ENCODE data around the gene ITPR1. TPM values are rescaled to one million over a fixed set of nuclear protein-coding genes. Genes with fewer than 3 reads are reported as not detected.

Gene ITPR1
- total and polyA plus RNA-seq, 2 experiments from 2014 or later = 17.6 to 28.8 TPM

DNA sequence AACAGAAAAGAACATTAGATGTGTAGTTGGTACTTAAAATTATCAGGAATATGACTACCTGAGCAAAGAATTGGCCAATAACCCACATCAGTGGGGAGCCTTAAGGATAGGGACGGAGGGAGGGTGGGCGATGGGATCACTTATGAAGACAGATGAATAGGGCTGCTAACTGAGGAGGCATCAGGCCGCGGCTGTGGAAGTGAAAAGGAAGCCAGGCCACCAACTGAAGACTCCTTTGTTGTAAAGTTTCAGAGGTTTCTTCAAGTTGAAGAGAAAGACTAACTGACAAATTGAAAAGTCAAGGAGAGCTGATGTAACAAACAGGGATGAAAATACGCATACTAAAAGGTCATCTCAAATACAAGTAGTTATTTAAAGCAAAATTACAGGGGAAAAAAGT is 350.5 kb downstream of the ITPR1 start:
- Histone ChIP-seq H3K4me1 (ENCODE audit: low read depth) (peaks cover 9% of the 10 kb centered on the region), H3K36me3 (no peaks in the 10 kb centered on the region), H3K9me3 (ENCODE audit: low read depth) (no peaks in the 10 kb centered on the region), H3K27ac (no peak overlapping the region), H3K27me3 (no peaks in the 10 kb centered on the region), H3K4me3 (no peak overlapping the region)
- TF ChIP-seq, protein P1, sequence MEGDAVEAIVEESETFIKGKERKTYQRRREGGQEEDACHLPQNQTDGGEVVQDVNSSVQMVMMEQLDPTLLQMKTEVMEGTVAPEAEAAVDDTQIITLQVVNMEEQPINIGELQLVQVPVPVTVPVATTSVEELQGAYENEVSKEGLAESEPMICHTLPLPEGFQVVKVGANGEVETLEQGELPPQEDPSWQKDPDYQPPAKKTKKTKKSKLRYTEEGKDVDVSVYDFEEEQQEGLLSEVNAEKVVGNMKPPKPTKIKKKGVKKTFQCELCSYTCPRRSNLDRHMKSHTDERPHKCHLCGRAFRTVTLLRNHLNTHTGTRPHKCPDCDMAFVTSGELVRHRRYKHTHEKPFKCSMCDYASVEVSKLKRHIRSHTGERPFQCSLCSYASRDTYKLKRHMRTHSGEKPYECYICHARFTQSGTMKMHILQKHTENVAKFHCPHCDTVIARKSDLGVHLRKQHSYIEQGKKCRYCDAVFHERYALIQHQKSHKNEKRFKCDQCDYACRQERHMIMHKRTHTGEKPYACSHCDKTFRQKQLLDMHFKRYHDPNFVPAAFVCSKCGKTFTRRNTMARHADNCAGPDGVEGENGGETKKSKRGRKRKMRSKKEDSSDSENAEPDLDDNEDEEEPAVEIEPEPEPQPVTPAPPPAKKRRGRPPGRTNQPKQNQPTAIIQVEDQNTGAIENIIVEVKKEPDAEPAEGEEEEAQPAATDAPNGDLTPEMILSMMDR (IDR thresholded peaks at IDR 0.05; ENCODE audit: low read depth, low read length) = no peak
- no peak for DNase-seq (ENCODE audit: low read depth in 1 of 2, low spot score in 1 of 2)

- Histone ChIP-seq H3K9me3 (ENCODE audit: low read depth) (no peaks in the 10 kb centered on the region), H3K27me3 (no peaks in the 10 kb centered on the region), H3K36me3 (no peaks in the 10 kb centered on the region), H3K4me3 (no peak overlapping the region), H3K4me1 (ENCODE audit: low read depth) (peaks cover 16% of the 10 kb centered on the region), H3K27ac (no peak overlapping the region)
- no peak for DNase-seq (ENCODE audit: low read depth in 1 of 2, low spot score in 1 of 2)
- TF ChIP-seq, protein P1 (IDR thresholded peaks at IDR 0.05; ENCODE audit: low read depth, low read length) = no peak
Observed at GRCh38 chr3:4845882-4846281, 352.7 kb downstream of the ITPR1 start.

DNA sequence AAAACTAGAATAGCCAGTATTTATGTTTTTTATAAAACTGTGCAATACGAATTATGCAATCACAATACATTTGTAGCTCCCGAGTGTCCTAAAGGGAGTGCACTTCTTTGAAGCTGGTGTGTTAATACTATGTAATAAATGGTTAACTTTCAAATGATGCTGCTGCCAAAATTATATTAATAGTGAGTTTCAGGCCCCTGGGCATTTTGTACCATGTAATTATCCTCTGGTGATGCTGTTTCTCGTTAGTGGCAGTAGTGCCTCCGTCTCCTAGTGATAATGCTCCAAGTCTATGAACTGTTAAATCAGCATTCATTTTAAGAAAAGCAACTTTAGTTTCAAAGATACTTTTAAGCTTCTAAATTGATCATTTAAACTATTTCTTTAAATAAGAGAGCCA is 353.4 kb downstream of the ITPR1 start:
- no peak overlapping the region for H3K27ac ChIP-seq
- DNase-seq (ENCODE audit: low read depth in 1 of 2, low spot score in 1 of 2) = no peak
- no peaks in the 10 kb centered on the region for H3K36me3 ChIP-seq
- no peaks in the 10 kb centered on the region for H3K9me3 ChIP-seq (ENCODE audit: low read depth)
- TF ChIP-seq, protein P1 (IDR thresholded peaks at IDR 0.05; ENCODE audit: low read depth, low read length) = no peak
- peaks cover 16% of the 10 kb centered on the region for H3K4me1 ChIP-seq (ENCODE audit: low read depth)
- H3K27me3 ChIP-seq = no peaks in the 10 kb centered on the region
- no peak overlapping the region for H3K4me3 ChIP-seq

DNA sequence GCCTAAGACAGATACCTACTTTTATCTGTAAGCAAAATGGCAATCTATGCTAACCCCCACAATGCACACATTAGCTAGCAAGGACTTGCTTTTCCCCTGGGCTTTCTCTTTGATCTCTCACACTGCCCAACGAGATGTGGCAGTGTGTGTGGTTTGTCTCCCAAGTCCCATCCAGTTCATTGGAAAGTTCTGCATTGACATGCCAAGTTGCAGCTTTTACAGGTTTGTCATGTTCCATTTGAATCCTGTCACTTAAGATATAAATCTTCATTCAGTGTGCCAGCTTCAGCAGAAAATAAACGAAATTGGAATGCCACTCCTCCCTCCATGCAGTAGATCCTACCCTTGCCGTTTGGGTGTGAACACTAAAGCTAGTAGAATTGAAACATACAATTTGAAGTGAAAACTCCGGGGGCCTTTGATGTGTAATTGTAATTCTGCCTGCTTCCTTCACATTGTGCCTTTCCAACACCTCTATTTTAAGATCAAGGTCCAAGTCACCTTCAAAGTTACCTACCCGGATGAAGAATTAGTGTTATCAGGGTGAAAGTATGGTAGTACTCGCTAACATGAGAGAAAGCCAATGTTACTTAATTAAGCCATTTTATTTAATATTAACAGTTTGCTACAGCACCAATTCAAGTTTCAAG is 355.2 kb downstream of the ITPR1 start:
- TF ChIP-seq, protein P1 (IDR thresholded peaks at IDR 0.05; ENCODE audit: low read depth, low read length) = no peak
- no peak overlapping the region for H3K4me3 ChIP-seq
- no peaks in the 10 kb centered on the region for H3K27me3 ChIP-seq
- no peaks in the 10 kb centered on the region for H3K9me3 ChIP-seq (ENCODE audit: low read depth)
- peaks cover 21% of the 10 kb centered on the region for H3K4me1 ChIP-seq (ENCODE audit: low read depth)
- no peak overlapping the region for H3K27ac ChIP-seq
- no peak for DNase-seq (ENCODE audit: low read depth in 1 of 2, low spot score in 1 of 2)
- H3K36me3 ChIP-seq = no peaks in the 10 kb centered on the region

GRCh38 chr3:4849136-4849535 is 356.0 kb downstream of the ITPR1 start:
- no peaks in the 10 kb centered on the region for H3K36me3 ChIP-seq
- H3K4me3 ChIP-seq = no peak overlapping the region
- H3K4me1 ChIP-seq (ENCODE audit: low read depth) = peaks cover 21% of the 10 kb centered on the region
- H3K27ac ChIP-seq = no peak overlapping the region
- DNase-seq (ENCODE audit: low read depth in 1 of 2, low spot score in 1 of 2) = no peak
- TF ChIP-seq, protein P1 (IDR thresholded peaks at IDR 0.05; ENCODE audit: low read depth, low read length) = no peak
- H3K9me3 ChIP-seq (ENCODE audit: low read depth) = no peaks in the 10 kb centered on the region
- no peaks in the 10 kb centered on the region for H3K27me3 ChIP-seq
